Right lobe of liver (tissue), 6 donors: ENCODE data around the gene SCARF1. TPM values are rescaled to one million over a fixed set of nuclear protein-coding genes. Genes with fewer than 3 reads are reported as not detected.

Experiments used
- ATAC-seq, 4 donors: fragments of 200-7000 bp; cut with Tn5 transposase; one replicate each; pipeline ENCODE4 v1.9.1; 2020; ENCODE audit warnings: mild to moderate bottlenecking in 4 of 4, moderate library complexity in 4 of 4
- DNase-seq, 3 donors: peaks; one replicate each; pipeline ENCODE4 v3.0.0-alpha.2; 2020
- H3K27ac ChIP-seq, 3 donors: fragments of 200-600 bp; one replicate each; pipeline ENCODE4 v1.8.0; 2022
- H3K27me3 ChIP-seq, 2 donors: fragments of 200-600 bp; one replicate each; pipeline ENCODE4 v1.8.0; 2022
- H3K36me3 ChIP-seq, 4 donors: fragments of 200-600 bp; sonication (generic) in 1 of 4; one replicate each; pipeline versions ENCODE4 v1.5.1 to v1.8.0; 2017 to 2022; ENCODE audit warnings: control low read depth in 1 of 4
- H3K4me1 ChIP-seq, 4 donors: fragments of 200-600 bp; sonication (generic) in 1 of 4; one replicate each; pipeline versions ENCODE4 v1.5.1 to v1.8.0; 2017 to 2022; ENCODE audit warnings: control low read depth in 1 of 4
- H3K4me3 ChIP-seq, 3 donors: fragments of 200-600 bp; one replicate each; pipeline ENCODE4 v1.8.0; 2022
- H3K9me3 ChIP-seq, 4 donors: fragments of 200-600 bp; sonication (generic) in 1 of 4; one replicate each; pipeline versions ENCODE4 v1.5.1 to v1.8.0; 2017 to 2022; ENCODE audit warnings: control low read depth in 1 of 4
- POLR2A ChIP-seq: fragments of 450-650 bp; IDR thresholded peaks from one replicate; pipeline ENCODE4 v1.6.1; 2017; ENCODE audit warnings: antibody characterized with exemption, mild to moderate bottlenecking
- WGBS: methylation state at CpG from one replicate; pipeline ENCODE4 v1.1.6; 2018; ENCODE audit warnings: low coverage, low lambda C conversion rate; ENCODE audit not compliant: insufficient coverage; ENCODE audit errors: missing lambda C conversion rate; 5-methylcytosine and 5-hydroxymethylcytosine counted together
- intact Hi-C, 2 donors: fragments of 100-400 bp; cut with DNase I; formaldehyde crosslinking; loops; one replicate each; pipeline versions ENCODE4 v1.11.2 to v1.14.1; 2022
- total RNA-seq, 6 experiments: library from RNA; depleted of rRNA in 2 of 6; stranded (reverse); fragments of >200 nt in 2 of 6; fragmentation: NEBNext Ultra II Directional in 3 of 6; extraction: Animal tissue kit (Norgen Biotek cat#: 25700) in 3 of 6; gene quantifications; one replicate each; pipeline versions ENCODE4 v1.1.0 to v1.2.4, GENCODE V29; 2016 to 2023
- TF ChIP-seq, protein P1 (sequence below), 4 donors: fragments of 200-600 bp in 3 of 4; fragments of 450-650 bp in 1 of 4; IDR thresholded peaks; one replicate each; pipeline versions ENCODE4 v1.5.1 to v1.8.0; 2016 to 2022; ENCODE audit warnings: antibody characterized with exemption in 4 of 4, mild to moderate bottlenecking in 2 of 4
- donor health status: DM: no; HTN: yes; CAD: no.
- donor health status: DM: no; HTN: no; CAD: no.
- donor health status: DM: no; HTN: no; CAD: no.
- donor health status: DM: no; HTN: yes; CAD: no.
- donor health status: DM: no; HTN: yes; CAD: no.

The SCARF1 gene
- total RNA-seq, 6 experiments from 2014 or later = 6.9 to 16.9 (median 8.4) TPM

DNA sequence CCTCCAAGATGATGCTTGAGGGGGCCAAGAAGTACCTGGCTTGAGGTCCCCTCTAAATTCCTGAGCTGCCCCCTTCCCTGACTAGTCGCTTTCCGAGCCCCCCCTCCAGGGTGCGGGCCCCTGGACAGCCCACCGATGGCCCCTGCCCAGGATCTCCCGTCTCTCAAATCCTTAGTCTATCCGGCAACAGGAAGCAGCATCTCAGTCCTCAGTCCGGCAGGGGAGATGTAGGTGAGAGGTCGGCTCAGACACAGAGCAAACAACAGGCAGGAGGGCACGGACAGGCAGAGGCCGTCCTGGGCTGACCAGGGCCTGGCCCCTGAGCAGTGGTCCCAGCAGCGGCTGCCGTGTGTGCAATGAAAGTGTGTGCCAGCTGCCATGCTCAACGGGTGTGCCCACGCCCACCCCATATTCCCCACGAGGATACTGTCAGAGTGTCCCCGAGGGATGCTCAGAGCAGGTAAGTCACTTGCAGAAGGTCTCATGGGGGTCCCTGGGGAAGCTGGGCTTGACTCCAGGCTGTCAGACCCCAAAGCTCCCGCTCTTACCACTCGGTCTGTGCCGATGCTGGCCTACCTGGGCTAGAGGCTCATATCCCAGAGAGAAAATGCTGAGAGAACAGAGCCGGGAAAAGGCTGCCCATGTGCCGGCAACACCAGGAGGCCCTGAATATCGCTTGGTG lies 24.1 kb downstream of the SCARF1 start:
- ATAC-seq (peak; percentile 50 to 74 (median 68)), DNase-seq (no peak)
- H3K36me3 ChIP-seq = no peaks in the 10 kb centered on the region
- H3K4me1 ChIP-seq = no peaks in the 10 kb centered on the region
- intact Hi-C loops = no loop called here
- WGBS = 42% methylated on average over 6 of the region's 22 CpGs
- H3K27me3 ChIP-seq = no peaks in the 10 kb centered on the region
- TF ChIP-seq, protein P1, sequence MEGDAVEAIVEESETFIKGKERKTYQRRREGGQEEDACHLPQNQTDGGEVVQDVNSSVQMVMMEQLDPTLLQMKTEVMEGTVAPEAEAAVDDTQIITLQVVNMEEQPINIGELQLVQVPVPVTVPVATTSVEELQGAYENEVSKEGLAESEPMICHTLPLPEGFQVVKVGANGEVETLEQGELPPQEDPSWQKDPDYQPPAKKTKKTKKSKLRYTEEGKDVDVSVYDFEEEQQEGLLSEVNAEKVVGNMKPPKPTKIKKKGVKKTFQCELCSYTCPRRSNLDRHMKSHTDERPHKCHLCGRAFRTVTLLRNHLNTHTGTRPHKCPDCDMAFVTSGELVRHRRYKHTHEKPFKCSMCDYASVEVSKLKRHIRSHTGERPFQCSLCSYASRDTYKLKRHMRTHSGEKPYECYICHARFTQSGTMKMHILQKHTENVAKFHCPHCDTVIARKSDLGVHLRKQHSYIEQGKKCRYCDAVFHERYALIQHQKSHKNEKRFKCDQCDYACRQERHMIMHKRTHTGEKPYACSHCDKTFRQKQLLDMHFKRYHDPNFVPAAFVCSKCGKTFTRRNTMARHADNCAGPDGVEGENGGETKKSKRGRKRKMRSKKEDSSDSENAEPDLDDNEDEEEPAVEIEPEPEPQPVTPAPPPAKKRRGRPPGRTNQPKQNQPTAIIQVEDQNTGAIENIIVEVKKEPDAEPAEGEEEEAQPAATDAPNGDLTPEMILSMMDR (IDR thresholded peaks at IDR 0.05) = no peak
- TF ChIP-seq POLR2A = no peak
- no peaks in the 10 kb centered on the region for H3K9me3 ChIP-seq
- H3K27ac ChIP-seq = no peak overlapping the region
- H3K4me3 ChIP-seq = no peak overlapping the region

DNA sequence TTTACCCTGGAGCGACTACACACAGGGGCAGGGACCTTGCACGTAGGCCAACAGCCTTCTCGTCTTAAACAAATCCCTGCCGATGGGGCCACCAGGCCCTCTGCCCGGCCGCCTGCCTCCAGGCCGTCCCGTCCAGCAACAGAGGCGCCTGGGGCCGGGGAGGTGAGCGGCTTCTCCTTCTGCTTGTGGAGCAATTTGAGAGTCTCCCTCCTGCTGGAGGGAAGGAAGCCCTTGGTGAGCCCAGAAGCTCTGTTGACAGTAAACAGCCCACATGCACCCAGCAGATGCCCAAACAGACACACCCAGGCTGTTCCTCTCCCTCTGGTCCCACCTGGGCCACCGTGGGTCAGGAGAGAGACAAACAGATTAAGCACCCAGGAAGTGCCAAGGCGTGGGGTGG lies 25.0 kb downstream of the SCARF1 start:
- Histone ChIP-seq H3K4me1 (no peaks in the 10 kb centered on the region), H3K36me3 (no peaks in the 10 kb centered on the region), H3K4me3 (no peak overlapping the region), H3K9me3 (no peaks in the 10 kb centered on the region), H3K27ac (no peak overlapping the region), H3K27me3 (no peaks in the 10 kb centered on the region)
- ATAC-seq (peak in 1 of 4 donors; percentile 4), DNase-seq (no peak)
- TF ChIP-seq, protein P1 (IDR thresholded peaks at IDR 0.05) = no peak
- no peak for TF ChIP-seq POLR2A
- intact Hi-C loops = no loop called here
- 80% methylated on average over 10 of the region's 13 CpGs for WGBS

DNA sequence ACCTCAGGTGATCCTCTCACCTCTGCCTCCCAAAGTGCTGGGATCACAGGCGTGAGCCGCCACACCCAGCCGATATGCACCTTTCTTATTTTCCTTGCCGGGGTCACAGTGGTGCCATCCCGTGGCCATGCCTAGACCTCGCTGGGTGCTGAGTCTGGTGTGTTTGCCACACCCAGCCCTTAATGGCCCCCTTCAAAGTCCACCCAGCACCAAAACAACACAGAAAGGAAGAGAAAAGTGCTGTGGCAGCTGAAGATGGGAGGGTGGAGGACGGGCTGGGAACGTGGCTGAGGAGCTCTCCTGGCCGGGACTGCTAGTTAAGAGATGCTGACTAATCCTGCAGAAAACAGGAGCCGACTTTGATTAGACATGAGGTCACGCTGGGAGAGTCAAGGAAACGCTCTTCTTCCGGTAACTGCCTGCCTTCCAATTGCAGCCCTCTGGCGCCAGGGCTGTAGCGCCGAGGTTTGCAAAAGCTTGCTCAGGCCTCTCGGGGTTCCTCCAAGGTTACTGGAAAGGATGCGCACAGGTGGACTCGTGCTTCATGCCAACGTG lies 27.8 kb downstream of the SCARF1 start:
- H3K4me1 ChIP-seq = no peaks in the 10 kb centered on the region
- ATAC-seq = peak; percentile 66 to 76 (median 70)
- TF ChIP-seq, protein P1 (IDR thresholded peaks at IDR 0.05) = no peak
- no peak for TF ChIP-seq POLR2A
- H3K4me3 ChIP-seq = no peak overlapping the region
- no peak for DNase-seq
- H3K27ac ChIP-seq = no peak overlapping the region
- 87% methylated on average over 14 of the region's 20 CpGs for WGBS
- no peaks in the 10 kb centered on the region for H3K36me3 ChIP-seq
- intact Hi-C loops = no loop called here
- H3K27me3 ChIP-seq = no peaks in the 10 kb centered on the region
- H3K9me3 ChIP-seq = no peaks in the 10 kb centered on the region

- Histone ChIP-seq H3K4me1 (no peaks in the 10 kb centered on the region), H3K36me3 (no peaks in the 10 kb centered on the region), H3K4me3 (no peak overlapping the region), H3K27me3 (no peaks in the 10 kb centered on the region), H3K9me3 (no peaks in the 10 kb centered on the region), H3K27ac (no peak overlapping the region)
- ATAC-seq (no peak), DNase-seq (no peak)
- intact Hi-C loops = no loop called here
- TF ChIP-seq POLR2A = no peak
- TF ChIP-seq, protein P1 (IDR thresholded peaks at IDR 0.05) = no peak
- 91% methylated on average over 4 of the region's 13 CpGs for WGBS
Measured at GRCh38 chr17:1616101-1616500, 29.4 kb downstream of the SCARF1 start.
